ENCODE measurements around the gene CEP295NL.

Gene CEP295NL

GRCh38 chr17:78864117-78864516, 38.9 kb downstream of the CEP295NL start:
- TF ChIP-seq MAX (IDR thresholded peaks at IDR 0.05; ENCODE audit: low read depth, low read length) = no peak
- TF ChIP-seq POLR2A (IDR thresholded peaks at IDR 0.05; ENCODE audit: extremely low read depth, insufficient read length) = no peak
- no peak for TF ChIP-seq MYC (IDR thresholded peaks at IDR 0.05; ENCODE audit: low read depth, low read length)
- TF ChIP-seq, protein P1, sequence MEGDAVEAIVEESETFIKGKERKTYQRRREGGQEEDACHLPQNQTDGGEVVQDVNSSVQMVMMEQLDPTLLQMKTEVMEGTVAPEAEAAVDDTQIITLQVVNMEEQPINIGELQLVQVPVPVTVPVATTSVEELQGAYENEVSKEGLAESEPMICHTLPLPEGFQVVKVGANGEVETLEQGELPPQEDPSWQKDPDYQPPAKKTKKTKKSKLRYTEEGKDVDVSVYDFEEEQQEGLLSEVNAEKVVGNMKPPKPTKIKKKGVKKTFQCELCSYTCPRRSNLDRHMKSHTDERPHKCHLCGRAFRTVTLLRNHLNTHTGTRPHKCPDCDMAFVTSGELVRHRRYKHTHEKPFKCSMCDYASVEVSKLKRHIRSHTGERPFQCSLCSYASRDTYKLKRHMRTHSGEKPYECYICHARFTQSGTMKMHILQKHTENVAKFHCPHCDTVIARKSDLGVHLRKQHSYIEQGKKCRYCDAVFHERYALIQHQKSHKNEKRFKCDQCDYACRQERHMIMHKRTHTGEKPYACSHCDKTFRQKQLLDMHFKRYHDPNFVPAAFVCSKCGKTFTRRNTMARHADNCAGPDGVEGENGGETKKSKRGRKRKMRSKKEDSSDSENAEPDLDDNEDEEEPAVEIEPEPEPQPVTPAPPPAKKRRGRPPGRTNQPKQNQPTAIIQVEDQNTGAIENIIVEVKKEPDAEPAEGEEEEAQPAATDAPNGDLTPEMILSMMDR (IDR thresholded peaks at IDR 0.05; ENCODE audit: low read depth, low read length) = no peak
- no peak for DNase-seq (ENCODE audit: low read depth)
- H3K4me3 ChIP-seq (ENCODE audit: low read depth, low read length) = no peak overlapping the region

DNA sequence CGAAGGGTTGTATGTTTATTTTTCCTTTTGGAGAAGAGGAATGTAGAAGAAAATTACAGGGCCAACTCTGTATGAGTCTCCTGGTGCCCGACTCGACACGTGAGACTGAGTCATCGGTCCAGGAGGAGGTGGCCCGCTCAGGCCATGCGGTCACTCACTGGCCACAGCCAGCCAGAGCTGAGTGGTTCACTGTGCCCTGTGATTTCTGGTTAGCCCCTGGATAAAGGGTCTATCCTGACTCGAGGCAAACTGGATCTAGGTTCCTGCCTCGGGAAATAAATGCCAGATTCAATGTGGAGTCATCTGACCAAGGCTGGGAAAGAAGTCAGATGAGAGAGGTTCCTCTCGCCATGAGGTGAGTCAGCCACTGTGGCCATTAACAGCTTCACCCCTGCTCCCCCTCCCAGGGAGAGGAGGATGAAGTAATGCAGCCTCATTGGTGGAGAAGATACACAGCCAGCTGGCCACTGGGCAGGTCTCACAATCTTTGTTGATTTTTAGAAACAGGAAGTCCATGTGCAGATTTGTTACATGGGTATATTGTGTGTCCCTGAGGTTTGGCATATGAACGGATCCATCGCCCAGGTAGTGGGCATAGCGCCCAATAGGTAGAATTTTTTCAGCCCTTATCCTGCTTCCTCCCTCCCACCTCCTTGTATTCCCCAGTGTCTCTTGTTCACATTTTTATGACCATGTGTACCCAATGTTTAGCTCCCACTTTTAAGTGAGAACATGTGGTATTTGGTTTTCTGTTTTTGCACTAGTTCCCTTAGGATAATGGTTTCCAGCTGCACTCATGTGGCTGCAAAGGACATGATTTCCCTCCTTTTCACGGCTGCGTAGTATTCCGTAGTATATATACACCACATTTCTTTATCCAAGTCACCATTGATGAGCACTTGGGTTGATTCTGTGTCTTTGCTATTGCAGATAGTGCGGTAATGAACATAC, 40.7 kb downstream of the CEP295NL start:
- no peak overlapping the region for H3K4me3 ChIP-seq (ENCODE audit: low read depth, low read length)
- peak; percentile 86 for DNase-seq (ENCODE audit: low read depth)
- TF ChIP-seq, protein P1 (IDR thresholded peaks at IDR 0.05; ENCODE audit: low read depth, low read length) = no peak
- TF ChIP-seq MYC (IDR thresholded peaks at IDR 0.05; ENCODE audit: low read depth, low read length) = 0 out of 2 replicates have a peak, but pooled peaks have one; percentile 49

DNA sequence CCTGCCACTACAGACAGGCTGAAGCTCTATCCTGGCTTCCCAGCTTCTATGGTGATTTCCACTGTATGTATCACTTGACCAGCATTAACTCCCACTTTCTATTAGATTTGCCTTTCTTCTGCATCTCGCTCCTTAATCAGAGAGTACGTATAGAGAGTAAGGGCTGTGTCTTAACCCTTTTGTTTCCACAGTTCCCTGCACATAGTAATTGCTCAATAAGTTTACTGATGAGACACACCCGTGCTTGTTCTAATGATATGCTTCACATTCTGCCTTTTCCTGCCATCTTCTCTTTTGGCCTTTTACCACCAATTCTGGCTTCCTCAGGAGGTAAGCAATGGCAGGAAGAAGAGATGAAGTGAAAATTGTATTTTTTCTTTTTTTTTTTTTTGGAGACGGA, 41.8 kb downstream of the CEP295NL start:
- DNase-seq (ENCODE audit: low read depth) = no peak
- no peak overlapping the region for H3K4me3 ChIP-seq (ENCODE audit: low read depth, low read length)
- TF ChIP-seq MAX (IDR thresholded peaks at IDR 0.05; ENCODE audit: low read depth, low read length) (no peak), MYC (IDR thresholded peaks at IDR 0.05; ENCODE audit: low read depth, low read length) (no peak), POLR2A (IDR thresholded peaks at IDR 0.05; ENCODE audit: extremely low read depth, insufficient read length) (no peak)
- TF ChIP-seq, protein P1 (IDR thresholded peaks at IDR 0.05; ENCODE audit: low read depth, low read length) = no peak

GRCh38 chr17:78859051-78859450, 44.0 kb downstream of the CEP295NL start:
- no peak overlapping the region for H3K4me3 ChIP-seq (ENCODE audit: low read depth, low read length)
- no peak for DNase-seq (ENCODE audit: low read depth)
- no peak for TF ChIP-seq POLR2A (IDR thresholded peaks at IDR 0.05; ENCODE audit: extremely low read depth, insufficient read length)

DNA sequence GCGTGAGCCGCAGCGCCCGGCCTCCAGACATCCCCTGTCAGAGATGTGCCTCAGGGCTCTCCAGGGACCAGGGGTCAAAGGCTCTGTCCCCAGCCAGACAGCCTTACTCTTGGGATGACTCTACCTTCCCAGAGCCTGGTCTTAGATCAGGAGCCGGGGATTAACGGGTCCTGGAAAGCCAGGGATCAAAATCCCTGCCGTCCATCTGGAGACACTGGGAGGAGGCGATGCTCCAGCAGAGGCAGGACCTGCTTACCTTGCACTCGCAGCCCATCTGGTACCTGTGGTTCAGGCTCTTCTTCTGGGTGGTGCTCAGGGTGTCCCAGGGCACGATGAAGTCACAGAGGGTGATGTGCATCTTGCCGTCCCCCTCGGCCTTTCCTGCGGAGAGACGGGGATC, 45.7 kb downstream of the CEP295NL start:
- no peak for DNase-seq (ENCODE audit: low read depth)
- TF ChIP-seq, protein P1 (IDR thresholded peaks at IDR 0.05; ENCODE audit: low read depth, low read length) = no peak
- TF ChIP-seq POLR2A (IDR thresholded peaks at IDR 0.05; ENCODE audit: extremely low read depth, insufficient read length) = no peak
- no peak for TF ChIP-seq MYC (IDR thresholded peaks at IDR 0.05; ENCODE audit: low read depth, low read length)
- TF ChIP-seq MAX (IDR thresholded peaks at IDR 0.05; ENCODE audit: low read depth, low read length) = no peak
- H3K4me3 ChIP-seq (ENCODE audit: low read depth, low read length) = no peak overlapping the region

DNA sequence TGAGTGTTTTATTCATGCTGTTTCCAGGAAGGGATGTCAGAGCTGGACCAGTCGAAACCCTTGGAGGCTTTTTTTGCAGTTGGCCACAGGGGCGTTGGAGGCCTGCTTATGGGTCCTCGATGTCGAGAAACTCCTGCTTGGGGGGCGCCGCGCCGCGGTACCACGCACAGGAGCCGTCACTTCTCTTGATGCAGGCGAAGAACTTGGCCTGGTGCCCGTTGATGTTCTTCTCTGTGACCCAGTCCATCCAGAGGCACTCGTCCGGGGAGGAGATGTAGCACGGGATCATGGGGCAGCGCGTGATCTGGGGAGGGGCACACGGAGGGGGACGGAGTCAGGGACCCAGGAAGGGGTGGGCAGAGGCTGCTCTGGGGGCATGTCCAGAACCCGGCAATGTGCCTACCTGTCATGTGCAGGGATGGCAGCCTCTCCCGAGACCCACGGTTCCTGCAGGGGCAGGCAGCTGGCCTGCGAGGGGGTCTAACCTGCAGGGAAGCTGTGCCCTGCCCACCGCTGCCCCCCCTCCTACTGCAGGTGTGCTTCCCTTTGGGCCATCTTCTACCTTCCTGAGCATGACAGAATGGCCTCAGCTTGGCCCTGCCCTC, 47.3 kb downstream of the CEP295NL start:
- DNase-seq (ENCODE audit: low read depth) = no peak
- H3K4me3 ChIP-seq (ENCODE audit: low read depth, low read length) = no peak overlapping the region
- TF ChIP-seq, protein P1 (IDR thresholded peaks at IDR 0.05; ENCODE audit: low read depth, low read length) = no peak
- TF ChIP-seq POLR2A (IDR thresholded peaks at IDR 0.05; ENCODE audit: extremely low read depth, insufficient read length) (no peak), MYC (IDR thresholded peaks at IDR 0.05; ENCODE audit: low read depth, low read length) (no peak), MAX (IDR thresholded peaks at IDR 0.05; ENCODE audit: low read depth, low read length) (no peak)
